Epithelial cell of prostate (primary cell): ENCODE data around the gene DRD4.

Source experiments
- DNase-seq: peaks from one replicate; pipeline ENCODE4 v3.0.0-alpha.2; 2011; ENCODE audit warnings: low read depth, low spot score
- H3K27ac ChIP-seq: fragments of 450-650 bp; 2 replicates; pipeline ENCODE4 v1.5.1; 2017; ENCODE audit warnings: mild to moderate bottlenecking

Gene DRD4

DNA sequence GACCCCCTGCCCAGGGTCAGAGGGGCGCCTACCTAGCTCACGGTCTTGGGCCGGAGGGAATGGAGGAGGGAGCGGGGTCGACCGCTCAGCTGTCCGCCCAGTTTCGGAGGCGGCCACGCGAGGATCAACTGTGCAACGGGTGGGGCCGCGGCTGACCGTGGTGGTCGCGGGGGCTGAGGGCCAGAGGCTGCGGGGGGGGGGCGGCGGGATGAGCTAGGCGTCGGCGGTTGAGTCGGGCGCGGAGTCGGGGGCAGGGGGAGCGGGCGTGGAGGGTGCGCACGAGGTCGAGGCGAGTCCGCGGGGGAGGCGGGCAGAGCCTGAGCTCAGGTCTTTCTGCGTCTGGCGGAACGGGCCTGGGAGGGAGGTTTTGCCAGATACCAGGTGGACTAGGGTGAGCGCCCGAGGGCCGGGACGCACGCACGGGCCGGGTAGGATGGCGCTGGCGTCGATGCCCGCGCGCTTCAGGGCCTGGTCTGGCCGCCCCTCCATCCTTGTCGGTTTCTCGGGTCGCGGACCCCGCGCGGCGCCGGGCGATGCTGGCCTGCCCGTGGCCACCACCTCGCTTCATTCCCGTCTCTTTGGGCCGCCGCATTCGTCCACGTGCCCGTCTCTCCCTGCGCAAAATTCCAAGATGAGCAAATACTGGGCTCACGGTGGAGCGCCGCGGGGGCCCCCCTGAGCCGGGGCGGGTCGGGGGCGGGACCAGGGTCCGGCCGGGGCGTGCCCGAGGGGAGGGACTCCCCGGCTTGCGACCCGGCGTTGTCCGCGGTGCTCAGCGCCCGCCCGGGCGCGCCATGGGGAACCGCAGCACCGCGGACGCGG lies at the start of gene DRD4:
TSS of gene DRD4 (plus strand) at position 759 of the 822 bp plus-strand sequence. CDS start at position 795, 36 bp downstream.
- no peak within 1 kb of the TSS for H3K27ac ChIP-seq
- no peak for DNase-seq

DNA sequence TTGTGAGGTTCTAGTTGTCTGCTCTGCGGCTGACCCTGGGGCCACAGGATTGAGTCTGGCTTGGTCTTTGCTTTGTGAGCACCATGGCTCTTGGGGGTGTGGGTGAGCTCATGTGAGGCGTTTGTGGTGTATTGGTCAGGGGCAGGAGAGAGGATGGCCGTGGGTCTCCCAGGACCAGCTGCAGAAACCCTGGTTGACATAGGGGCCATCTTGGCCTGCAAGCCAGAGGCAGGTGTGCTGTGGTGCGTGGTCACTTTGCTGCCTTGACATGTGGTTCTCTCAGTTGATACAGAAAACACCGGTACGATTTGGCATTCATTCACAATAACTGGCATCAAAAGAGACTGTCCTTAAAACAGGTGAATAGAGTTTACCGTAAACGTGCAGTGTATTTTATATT lies 49.5 kb upstream of the DRD4 start:
- DNase-seq, result no peak
- no peak overlapping the region for H3K27ac ChIP-seq

DNA sequence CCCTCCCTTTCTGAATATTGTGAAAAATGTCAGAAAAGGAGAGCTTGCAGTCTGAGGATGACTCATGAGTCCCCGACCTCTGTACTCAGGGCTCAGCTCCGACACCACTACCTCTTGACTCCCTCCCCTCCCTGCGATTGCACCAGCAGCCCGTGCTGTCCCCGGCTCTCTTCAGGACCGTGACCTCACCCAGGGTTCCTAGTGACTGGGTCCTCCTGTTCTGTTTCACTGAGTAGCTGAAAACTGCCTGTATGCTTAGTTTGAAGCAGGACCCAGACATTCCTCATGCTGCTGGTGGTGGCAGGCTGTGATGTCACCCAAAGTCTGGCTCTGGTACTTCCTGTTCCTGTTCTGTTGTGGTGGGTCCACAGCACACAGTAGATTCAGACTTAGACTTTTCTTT lies 49.1 kb upstream of the DRD4 start:
- DNase-seq, result no peak
- H3K27ac ChIP-seq, result no peak overlapping the region

DNA sequence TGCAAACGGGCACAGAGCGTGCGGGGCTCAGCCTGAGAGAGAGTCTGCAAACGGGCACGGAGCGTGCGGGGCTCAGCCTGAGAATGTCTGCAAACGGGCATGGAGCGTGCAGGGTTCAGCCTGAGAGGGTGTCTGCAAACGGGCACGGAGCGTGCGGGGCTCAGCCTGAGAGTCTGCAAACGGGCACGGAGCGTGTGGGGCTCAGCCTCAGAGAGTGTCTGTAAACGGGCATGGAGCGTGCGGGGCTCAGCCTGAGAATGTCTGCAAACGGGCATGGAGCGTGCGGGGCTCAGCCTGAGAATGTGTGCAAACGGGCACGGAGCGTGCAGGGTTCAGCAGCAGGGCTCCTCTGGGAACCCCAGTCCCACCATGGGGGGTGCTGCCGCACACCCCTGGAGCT lies 47.3 kb upstream of the DRD4 start:
- H3K27ac ChIP-seq, result no peak overlapping the region
- no peak for DNase-seq

DNA sequence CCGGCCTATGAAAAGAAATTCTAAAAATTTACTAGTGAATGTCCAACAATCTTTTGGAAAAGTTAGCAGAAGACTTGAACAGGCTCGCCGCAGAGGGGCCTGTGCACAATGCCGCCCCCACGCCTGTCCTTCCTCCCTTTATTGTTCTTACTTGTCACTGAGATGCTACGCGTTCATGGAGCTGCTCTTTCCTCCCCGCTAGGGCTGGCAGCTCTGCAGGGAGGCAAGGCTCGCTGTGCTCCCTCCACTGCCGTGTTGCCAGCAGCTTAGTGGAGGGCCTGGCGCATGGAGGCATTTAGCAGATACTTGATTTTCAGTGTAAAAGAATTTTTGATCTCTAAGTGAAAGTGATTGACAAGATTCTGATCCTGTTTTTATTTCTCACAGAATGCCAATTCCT lies 46.1 kb upstream of the DRD4 start:
- H3K27ac ChIP-seq, result no peak overlapping the region
- no peak for DNase-seq

DNA sequence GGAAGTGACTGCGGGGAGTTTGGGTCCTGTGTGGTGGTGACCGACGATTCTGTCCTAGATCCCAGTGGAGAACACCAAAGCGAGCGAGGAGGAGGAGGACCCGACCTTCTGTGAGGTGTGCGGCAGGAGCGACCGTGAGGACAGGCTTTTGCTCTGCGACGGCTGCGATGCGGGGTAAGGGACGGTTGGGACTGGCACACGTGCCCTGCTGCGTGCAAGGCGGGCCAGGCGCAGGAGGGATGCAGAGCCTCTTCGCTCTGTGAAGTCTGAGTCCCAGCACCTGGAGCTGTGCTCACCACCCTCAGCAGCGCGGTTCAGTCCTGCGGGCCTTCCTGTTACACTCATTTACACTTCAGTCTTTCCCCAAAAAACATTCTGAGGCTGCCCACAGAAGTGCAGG lies 44.6 kb upstream of the DRD4 start:
- no peak for DNase-seq
- no peak overlapping the region for H3K27ac ChIP-seq

DNA sequence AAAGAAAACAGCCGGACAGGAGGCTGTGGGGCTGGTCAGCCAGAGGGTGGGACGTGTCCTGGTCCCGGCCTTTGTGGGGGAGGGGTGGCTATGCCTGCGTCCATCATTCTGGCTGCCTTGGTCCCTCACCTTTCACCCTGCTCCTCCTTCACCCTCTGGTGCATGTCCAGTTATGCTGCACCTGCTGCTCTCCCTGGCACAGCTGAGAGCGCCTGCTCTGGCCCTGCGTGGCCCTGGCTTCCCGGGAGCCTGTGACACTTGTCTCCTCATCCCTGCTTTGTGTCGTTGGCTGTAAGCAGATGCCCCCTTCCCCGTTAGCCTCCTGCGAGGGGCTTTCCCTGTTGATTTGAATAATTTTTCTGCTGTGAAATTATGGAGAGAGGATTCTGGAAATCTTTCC lies 44.2 kb upstream of the DRD4 start:
- H3K27ac ChIP-seq, result no peak overlapping the region
- DNase-seq, result no peak

DNA sequence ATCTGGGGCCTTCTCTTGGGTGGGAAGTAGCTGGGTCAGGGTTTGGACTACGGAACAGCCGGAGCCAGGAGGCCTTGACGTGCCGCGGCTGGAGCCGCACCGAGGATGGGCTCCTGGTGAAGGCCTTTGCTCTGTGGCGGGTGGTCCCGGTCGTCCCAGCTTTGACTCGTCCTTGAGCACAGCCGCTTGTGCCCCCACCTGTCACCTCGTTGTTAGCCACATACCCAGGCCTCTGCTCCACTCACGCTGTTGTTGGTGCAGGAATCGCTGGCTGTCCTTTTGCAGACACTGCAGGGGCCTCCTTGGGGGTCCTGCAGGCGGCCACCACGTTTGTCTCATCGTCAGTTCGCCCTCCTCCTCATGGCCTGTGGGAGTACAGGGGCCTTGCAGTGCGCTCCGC lies 43.7 kb upstream of the DRD4 start:
- H3K27ac ChIP-seq, result no peak overlapping the region
- no peak for DNase-seq

DNA sequence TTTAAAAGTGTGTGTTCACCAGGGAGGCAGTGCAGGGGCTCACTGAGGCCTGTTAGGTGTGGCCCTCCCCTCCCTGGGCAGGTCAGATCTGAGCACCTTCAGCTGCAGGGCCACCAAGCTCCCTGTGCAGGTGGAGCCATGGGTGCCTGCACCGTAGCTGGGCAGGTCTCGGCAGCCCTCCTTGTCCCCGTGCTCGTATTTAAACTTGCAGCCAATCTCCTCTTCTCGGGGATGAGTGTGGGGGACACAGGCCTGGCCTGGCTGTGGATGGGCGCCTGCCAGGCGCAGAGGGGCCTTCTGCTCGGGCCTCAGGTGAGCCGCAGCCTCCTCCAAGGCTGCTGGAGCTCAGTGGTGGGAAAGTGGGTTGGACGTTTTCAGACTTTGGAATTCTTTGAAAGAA lies 41.7 kb upstream of the DRD4 start:
- H3K27ac ChIP-seq, result no peak overlapping the region
- no peak for DNase-seq

DNA sequence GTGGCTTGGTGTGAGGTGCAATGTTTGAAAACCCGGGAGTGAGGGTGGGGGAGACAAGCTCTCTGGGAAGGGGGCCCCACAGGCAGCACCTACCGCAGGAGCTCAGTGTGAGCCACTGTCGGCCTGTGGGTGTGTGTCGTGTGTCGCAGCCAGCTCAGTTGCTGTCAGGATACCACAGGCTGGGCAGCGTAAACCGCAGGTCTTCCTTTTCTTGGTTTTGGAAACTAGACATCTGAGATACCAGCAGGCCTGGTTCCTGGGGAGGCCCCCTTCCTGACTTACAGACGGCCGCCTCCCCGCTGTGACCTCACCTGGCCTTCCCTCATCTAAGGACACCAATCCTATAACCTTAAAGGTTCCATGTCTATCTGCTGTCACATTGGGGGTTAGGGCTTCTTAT lies 40.7 kb upstream of the DRD4 start:
- no peak for DNase-seq
- H3K27ac ChIP-seq, result no peak overlapping the region

DNA sequence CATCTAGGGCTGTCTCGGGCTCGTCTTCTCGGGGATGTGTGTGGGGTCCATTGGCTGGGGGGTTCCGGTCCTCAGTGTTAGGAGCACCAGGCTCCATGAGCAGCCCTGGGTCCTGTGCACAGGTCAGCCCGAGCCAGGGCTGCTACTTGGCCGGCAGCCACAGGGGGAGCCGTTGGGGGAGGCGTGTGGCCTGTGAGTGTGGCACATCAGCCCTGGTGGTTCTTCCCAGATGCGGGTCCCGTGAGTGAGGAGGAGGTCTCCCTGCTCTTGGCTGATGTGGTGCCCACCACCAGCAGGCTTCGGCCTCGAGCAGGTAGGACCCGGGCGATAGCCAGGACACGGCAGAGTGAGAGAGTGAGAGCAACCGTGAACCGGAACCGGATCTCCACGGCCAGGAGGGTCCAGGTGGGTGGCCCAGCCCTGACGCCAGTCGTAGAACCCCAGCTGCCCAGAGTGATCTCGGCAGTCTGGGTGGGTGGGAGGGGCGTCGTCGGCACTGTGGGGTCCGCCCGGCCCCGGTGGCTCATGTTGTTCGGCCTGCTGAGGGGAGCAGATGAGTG lies 39.8 kb upstream of the DRD4 start:
- DNase-seq, result no peak
- H3K27ac ChIP-seq, result no peak overlapping the region

DNA sequence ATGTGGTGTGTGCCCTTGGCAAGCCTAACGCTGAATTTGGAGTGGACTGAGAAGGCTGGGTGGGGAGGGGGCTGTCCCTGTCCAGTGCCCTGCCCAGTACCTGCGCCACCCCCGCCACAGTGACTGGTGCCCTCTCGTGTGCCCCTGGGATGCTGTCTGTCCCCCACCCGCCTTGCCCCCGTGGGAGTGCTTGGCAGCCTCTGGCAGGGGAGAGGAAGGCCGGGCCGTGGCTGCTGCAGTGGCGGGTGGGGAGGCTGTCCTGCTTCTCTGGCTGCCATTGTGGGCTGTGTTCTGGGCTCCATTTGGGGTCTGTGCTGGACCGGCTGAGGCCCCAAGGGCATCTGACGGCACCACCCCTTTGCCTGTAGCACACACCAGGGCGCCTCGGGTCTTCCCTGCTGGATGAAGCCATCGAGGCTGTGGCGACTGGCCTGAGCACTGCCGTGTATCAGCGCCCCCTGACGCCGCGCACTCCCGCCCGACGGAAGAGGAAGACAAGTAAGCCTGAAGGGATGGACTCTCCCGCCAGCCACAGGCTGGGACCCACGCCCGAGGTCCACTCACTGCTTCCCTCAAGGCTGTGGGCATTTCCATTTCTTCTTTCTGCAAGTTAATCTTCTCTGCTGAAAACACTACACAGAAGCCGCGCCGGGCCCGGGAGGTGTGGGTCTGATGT lies 38.9 kb upstream of the DRD4 start:
- no peak for DNase-seq
- no peak overlapping the region for H3K27ac ChIP-seq

DNA sequence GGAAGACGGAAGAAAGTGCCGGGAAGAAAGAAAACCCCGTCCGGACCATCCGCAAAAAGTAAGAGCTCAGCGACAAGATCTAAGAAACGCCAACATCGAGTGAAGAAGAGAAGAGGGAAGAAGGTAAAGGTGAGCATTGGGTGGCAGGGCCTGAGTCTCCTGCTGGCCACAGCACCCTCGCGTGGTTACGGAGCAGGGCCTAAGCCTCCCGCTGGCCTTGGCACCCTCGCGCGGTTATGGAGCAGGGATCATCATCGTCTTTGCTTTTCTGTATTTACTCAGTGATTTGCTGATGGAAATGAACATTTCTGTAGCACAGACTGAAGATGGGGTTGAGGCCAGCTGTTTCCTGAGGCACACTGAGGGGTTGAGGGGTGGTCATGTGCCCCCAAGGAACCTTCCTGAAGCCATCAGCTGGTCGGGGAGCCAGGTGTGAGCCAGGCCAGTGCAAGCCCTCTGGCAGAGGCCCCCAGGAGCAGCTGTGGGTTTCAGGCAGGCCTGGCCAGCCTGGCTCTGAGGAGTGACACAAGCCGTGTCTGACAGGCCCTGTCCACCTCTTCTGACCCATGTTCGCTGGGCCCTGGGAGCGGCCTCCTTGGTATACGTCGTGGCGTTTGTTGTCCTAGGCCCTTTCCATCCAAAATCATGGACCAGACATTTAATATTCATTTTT lies 35.4 kb upstream of the DRD4 start:
- no peak overlapping the region for H3K27ac ChIP-seq
- DNase-seq, result no peak

DNA sequence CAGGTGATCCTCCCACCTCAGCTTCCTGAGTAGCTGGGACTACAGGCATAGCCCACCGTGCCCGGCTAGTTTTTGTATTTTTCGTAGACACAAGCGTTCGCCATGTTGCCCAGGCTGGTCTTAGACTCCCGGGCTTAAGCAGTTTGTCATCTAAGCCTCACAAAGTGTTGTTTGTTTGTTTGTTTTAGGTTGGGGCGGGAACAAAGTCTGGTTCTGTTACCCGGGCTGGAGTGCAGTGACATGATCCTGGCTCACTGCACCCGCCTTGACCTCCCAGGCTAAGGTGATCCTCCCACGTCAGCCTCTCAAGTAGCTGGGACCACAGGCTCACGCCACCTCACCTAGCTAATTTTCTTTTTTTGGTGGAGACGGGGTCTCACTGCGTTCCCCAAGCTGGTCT lies 33.9 kb upstream of the DRD4 start:
- DNase-seq, result no peak
- H3K27ac ChIP-seq, result no peak overlapping the region

DNA sequence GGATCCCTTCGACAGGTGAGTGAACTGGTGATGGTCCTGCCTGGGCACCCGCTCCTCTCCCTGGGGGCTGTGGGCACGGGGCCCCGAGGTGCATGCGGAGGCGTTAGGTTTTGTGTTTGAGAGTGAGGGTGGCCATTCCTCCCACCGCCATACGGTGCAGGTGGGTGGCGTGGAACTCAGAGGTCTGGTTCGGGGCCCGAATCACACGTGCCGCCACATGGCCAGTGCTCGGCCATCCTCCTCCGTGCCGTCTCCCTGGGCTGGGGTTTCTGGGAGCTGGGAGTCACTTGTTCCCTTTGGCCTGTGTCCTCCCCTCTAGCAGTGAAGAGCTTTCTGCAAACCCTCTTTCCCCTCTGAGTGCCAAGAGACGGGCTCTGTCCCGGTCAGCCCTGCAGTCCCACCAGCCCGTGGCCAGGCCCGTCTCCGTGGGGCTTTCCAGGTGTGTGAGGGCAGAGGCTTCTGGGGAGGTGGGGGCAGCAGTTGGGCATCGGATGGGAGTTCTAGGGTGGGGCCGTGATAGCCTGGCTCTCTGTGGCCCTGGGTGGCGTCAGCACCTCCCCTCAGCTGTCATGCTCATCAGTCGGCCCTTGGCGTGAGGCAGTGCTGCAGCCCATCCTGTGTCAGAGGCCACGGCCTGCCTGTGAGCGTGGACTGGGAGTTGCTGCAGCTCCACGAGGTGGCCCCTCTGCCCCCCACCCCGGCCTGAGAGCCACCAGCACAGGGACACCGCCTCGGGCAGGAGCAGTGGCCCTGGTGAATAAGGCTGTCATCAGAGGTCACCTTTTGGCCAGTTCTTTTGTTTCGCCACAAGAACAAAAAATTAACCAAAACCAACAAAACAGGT lies 31.6 kb upstream of the DRD4 start:
- DNase-seq, result no peak
- H3K27ac ChIP-seq, result peak overlapping the region; percentile 50

DNA sequence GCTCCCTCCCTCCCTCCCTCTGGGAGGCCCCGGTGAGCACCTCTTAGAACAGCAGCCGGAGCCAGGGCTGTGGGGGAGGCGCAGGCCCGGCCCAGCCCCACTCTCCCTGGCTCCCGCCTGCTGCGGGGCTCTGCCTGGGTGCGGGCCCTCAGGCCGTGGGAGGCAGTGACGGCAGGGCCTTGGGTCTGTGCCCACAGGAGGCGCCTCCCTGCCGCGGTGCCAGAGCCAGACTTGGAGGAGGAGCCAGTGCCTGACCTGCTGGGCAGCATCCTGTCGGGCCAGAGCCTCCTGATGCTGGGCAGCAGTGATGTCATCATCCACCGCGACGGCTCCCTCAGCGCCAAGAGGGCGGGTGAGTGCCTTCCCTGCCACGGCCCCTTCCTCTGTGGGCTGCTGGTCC lies 30.8 kb upstream of the DRD4 start:
- DNase-seq, result peak; percentile 31
- H3K27ac ChIP-seq, result peak overlapping the region; percentile 50

DNA sequence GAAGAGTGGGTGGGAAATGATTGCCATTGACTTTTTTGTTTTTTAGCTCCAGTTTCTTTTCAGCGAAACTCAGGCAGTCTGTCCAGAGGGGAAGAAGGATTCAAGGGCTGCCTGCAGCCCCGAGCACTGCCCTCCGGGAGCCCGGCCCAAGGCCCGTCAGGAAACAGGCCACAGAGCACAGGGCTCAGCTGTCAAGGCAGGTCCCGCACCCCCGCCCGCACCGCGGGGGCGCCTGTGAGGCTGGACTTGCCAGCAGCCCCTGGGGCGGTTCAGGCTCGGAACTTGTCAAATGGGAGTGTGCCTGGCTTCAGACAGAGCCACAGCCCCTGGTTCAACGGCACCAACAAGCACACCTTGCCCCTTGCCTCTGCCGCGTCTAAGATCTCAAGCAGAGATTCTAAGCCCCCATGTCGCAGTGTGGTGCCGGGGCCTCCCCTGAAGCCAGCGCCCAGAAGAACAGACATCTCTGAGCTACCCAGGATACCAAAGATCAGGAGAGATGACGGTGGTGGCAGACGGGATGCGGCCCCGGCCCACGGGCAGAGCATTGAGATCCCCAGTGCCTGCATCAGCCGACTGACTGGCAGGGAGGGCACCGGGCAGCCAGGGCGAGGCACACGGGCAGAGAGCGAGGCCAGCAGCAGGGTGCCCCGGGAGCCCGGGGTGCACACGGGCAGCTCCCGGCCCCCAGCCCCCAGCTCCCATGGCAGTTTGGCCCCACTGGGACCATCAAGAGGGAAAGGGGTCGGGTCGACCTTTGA lies 29.9 kb upstream of the DRD4 start:
- H3K27ac ChIP-seq, result peak overlapping the region; percentile 50
- no peak for DNase-seq

DNA sequence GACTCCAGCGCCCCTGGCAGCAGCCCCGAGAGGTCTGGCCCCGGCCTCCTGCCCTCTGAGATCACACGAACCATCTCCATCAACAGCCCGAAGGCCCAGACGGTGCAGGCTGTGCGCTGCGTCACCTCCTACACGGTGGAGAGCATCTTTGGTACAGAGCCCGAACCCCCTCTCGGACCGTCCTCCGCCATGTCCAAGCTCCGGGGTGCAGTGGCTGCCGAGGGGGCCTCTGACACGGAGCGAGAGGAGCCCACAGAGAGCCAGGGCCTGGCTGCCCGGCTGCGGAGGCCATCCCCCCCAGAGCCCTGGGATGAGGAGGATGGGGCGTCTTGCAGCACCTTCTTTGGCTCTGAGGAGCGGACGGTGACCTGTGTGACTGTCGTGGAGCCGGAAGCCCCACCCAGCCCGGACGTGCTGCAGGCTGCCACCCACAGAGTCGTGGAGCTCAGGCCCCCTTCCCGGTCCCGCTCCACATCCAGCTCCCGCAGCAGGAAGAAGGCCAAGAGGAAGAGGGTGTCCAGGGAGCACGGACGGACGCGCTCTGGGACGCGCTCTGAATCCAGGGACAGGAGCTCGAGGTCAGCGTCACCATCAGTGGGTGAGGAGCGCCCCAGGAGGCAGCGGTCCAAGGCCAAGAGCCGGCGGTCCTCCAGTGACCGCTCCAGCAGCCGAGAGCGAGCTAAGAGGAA lies 29.0 kb upstream of the DRD4 start:
- DNase-seq, result no peak
- no peak overlapping the region for H3K27ac ChIP-seq

DNA sequence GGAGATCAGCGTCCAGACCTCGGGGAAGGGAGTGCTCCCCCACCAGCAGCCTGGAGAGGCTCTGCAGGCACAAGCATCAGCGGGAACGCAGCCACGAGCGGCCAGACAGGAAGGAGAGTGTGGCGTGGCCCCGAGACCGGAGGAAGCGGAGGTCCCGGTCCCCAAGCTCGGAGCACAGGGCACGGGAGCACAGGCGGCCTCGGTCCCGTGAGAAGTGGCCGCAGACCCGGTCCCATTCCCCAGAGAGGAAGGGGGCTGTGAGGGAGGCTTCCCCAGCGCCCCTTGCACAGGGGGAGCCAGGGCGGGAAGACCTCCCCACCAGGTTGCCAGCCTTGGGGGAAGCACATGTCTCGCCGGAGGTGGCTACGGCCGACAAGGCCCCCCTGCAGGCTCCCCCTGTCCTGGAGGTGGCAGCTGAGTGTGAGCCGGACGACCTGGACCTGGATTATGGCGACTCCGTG lies 28.2 kb upstream of the DRD4 start:
- no peak for DNase-seq

More for the DNA sequence above, 28.2 kb upstream of the DRD4 start:
- no peak overlapping the region for H3K27ac ChIP-seq
